GM03348 (cell line): Measurements from ENCODE around the gene MACO1.
A peak's percentile ranks its signal among the peaks of the same experiment; 100 is the strongest.

Experiments
- DNase-seq: peaks from one replicate; pipeline ENCODE4 v3.0.0; 2012; ENCODE audit warnings: low spot score

Gene MACO1

DNA sequence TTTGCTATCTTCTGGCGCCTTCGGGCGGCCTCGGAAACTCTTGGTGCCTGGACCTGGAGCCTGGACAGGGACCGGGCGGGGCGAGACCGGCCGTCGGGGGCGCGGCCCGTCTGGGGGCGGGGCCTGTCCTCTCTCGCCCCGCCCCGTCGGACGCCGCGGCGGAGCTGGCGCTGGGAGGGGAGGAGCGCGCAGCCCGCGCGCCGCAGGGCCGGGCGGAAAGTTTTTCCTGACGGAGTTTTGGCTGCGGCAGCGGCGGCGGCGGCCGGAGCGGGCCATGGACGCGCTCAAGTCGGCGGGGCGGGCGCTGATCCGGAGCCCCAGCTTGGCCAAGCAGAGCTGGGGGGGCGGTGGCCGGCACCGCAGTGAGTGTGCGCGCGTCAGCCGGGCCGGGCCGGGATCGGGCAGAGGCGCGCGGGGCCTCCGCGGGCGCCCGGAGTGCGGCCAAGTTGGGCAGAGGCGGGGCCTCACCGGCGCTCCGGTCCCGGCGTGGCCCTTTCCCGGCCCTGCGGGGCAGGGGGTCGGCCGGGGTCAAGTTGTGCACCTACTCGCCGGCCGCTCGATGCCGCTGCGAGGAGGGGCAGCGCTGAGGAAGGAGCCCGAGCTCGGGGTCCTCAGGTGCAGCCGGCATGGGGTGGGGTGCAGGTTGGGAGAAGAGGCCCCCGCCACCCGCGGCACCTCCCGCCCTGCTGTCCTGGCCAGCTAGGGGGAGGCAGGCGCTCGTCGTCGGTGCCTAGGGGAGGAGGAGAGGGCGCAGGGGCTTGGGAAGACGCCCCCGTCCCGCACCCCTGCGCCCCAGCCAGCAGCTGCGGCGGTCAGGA lies 112.9 kb downstream of the MACO1 start, which contains the start of gene LDLRAP1:
Gene LDLRAP1, plus strand, starts transcription at position 182 of the 818 bp plus-strand sequence. Its CDS starts 93 bp downstream, at position 275.
- peak; percentile 99 for DNase-seq

DNA sequence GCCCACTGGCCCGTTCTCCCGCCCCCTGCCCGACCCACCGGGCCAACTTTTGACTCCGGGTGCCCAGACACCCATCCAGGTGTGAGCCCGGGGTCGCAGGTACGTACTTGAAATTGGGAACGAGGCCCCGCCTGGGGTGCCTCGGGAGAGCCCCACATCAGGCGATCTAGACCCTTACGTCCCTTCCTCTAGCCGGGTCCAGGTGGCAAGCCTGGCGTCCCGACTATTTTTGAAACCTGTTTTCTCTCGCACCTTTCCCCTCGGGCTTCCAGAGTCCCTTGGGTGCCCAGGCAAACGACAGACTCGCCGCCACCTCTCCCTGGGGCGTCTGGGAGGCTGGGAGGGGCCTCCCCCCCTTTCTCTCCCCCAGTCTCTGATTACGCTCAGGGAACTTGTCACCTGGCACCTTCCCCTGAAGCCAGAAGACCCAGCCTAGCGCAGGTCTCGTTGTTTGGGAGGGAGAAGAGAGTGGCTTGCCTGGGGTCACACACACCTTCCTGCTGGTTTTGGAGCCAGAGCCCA lies 113.6 kb downstream of the MACO1 start:
- DNase-seq = no peak

DNA sequence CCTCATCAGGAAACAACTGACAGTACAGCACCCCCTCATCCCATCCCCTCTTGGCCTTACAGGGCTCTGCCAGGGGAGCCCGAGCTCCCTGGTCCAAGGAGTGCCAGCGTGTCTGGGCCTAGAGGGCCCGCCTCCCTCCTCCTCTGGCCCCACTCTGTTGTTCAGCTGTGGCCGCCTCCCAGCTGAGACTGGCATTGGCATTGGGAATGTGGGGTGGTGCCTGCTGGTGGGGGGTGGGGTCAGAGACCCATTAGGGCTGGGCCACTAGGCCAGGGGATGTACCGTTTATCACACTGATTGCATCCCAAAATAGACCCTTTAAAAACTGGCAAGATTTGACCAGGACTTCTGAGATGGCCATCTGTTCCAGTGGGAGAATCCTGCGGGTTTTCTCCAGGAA lies 114.1 kb downstream of the MACO1 start:
- DNase-seq = peak; percentile 59

DNA sequence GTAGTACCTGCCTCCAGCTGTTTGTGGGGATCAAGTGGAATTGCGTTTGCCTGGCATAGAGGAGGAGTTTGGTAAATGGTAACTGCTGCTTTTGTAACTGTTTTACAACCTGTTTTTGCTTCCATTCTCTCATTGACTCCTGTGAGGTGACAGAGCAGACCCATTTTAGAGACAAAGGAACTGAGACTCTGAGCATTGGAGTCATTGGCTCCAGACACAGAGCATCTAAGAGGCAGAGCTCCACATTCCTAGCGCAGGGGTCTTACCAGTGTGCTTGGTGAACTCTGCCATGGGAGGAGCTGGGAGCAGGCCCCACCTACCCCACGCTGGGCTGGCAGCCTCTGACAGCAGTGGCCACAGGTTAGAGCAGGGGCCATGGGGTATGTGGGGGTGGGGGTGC lies 115.1 kb downstream of the MACO1 start:
- DNase-seq = no peak

DNA sequence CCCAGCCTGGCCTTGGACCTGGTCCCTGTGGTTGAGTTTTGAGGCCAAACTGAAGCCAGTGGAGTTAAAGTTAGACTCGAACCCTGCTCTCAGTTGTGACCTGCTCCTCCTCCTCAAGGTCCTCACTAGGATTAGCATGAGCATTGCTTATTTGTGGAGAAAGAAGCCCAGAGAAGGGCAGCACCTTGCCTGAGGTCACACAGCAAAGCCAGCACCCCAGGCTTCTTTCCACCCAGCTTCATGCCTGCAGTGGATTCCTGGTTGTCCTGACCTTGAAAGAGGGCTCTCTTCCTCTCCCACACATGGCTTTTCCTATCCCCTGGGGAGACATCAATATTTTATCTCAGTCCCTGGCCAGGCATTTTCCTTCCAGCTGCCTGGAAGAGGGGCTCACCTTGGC lies 115.5 kb downstream of the MACO1 start:
- DNase-seq = no peak

DNA sequence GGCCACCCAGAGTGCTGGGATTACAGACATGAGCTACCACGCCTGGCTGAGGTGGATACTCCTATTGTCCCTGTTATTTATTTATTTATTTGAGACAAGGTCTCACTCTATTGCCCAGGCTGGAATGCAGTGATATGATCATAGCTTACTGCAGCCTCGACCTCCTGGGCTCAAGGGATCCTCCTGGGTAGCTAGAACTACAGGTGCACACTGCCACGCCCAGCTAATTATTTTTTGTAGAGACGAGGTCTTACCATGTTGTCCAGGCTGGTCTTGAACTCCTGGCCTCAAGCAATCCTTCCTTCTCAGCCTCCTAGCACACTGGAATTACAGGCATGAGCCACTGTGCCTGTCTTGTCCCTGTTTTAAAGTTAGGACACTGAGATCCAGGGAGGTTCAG lies 117.9 kb downstream of the MACO1 start:
- no peak for DNase-seq

DNA sequence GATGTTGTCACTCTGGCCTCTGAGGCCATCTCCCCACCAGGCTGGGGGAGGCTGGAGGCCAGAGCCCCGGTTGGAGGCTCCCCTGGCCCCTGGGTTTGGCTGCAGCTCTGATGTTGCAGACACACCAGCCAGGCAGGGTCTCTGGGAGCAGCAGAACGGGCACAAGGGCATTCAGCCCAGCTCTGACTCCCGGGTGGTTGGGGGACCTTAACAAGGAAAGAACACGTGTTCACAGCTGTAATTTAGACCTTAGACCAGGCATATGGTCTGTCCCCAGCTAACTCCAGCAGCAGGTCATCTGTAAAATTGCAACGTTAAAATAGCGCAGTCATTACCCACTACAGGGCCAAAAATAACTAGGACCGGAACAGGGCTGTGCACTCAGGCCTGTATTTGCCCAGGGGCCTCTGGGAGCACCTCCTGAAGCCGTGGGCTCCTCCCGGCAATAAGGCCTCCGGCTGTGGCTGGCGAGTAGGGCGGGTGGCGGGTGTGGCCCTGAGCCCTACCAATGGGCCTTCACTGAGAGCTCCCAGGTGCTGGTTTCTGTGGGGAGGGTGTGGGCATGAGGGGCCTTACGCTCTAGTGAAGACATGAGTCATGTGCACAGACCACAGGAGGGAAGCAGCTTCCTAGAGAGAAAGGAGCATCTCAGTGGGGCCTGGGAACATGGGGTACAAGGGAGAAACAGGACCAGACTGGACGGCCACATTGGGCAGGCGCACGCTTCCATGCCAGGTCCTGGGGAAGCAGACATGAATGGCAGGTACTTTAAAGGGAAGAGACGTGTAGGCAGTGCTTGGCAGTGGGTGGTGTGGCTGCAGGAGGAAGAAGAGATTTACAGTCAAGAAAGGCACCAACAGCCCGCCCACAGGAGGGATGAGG lies 118.8 kb downstream of the MACO1 start:
- no peak for DNase-seq
